ENCODE results near the gene DNHD1.

- TF ChIP-seq POLR2A (IDR thresholded peaks at IDR 0.05) = no peak
- TF ChIP-seq CTCF (IDR thresholded peaks at IDR 0.05) = no peak
Measured at GRCh38 chr11:6523253-6523652, 26.2 kb downstream of the DNHD1 start.
